Medulla oblongata (tissue), 1 donor: ENCODE data around the gene THAP4.

ENCODE experiments used
- DNase-seq: peaks from one replicate; pipeline ENCODE4 v3.0.0-alpha.2; 2015; ENCODE audit errors: extremely low spot score

The THAP4 gene

GRCh38 chr2:241564596-241565410 is 72.2 kb downstream of the THAP4 start:
- DNase-seq = no peak

- DNase-seq = no peak
These were observed 72.9 kb downstream of the THAP4 start for GRCh38 chr2:241563981-241564595.

GRCh38 chr2:241563571-241563980 is 73.4 kb downstream of the THAP4 start:
- DNase-seq = no peak

GRCh38 chr2:241563031-241563507 is 73.9 kb downstream of the THAP4 start:
- DNase-seq = no peak

- DNase-seq = no peak
These were observed 74.6 kb downstream of the THAP4 start for GRCh38 chr2:241562269-241562891.

- DNase-seq = peak; percentile 66
These were observed 75.1 kb downstream of the THAP4 start for GRCh38 chr2:241561832-241562231.

GRCh38 chr2:241560883-241561474 is 76.0 kb downstream of the THAP4 start:
- no peak for DNase-seq

- no peak for DNase-seq
These were observed 76.6 kb downstream of the THAP4 start for GRCh38 chr2:241560162-241560882.

GRCh38 chr2:241559323-241560161 is 77.4 kb downstream of the THAP4 start:
- DNase-seq = peak; percentile 91

GRCh38 chr2:241558532-241559322 is 78.2 kb downstream of the THAP4 start, which contains the start of gene BOK:
BOK (plus strand) TSS chr2:241558745; CDS start chr2:241559484, 739 bp downstream.
- DNase-seq = peak; percentile 86

GRCh38 chr2:241556746-241557145 is 80.2 kb downstream of the THAP4 start:
- no peak for DNase-seq

GRCh38 chr2:241555711-241556110 is 81.2 kb downstream of the THAP4 start:
- DNase-seq = no peak

GRCh38 chr2:241554610-241555322 is 82.2 kb downstream of the THAP4 start:
- DNase-seq = no peak

- DNase-seq = no peak
These were observed 83.0 kb downstream of the THAP4 start for GRCh38 chr2:241553981-241554380.

GRCh38 chr2:241553512-241553830 is 83.5 kb downstream of the THAP4 start:
- no peak for DNase-seq

- no peak for DNase-seq
These were observed 84.8 kb downstream of the THAP4 start for GRCh38 chr2:241551998-241552737.

- no peak for DNase-seq
These were observed 85.4 kb downstream of the THAP4 start for GRCh38 chr2:241551599-241551997.
